Body of pancreas (tissue), 4 donors: ENCODE data around the gene MRPL9.

ENCODE experiments used
- CTCF ChIP-seq, 7 experiments: fragments of 450-650 bp in 4 of 7; fragments of 200-600 bp in 3 of 7; sonication (generic) in 3 of 7; IDR thresholded peaks; one replicate each; pipeline ENCODE4 v1.5.1; 2016 to 2019; ENCODE audit warnings: antibody characterized with exemption in 7 of 7
- POLR2A ChIP-seq, 3 donors: fragments of 450-650 bp; IDR thresholded peaks; one replicate each; pipeline ENCODE4 v1.6.1; 2016; ENCODE audit warnings: antibody characterized with exemption in 3 of 3, mild to moderate bottlenecking in 2 of 3

GRCh38 chr1:151711044-151711800 is 52.1 kb downstream of the MRPL9 start:
- no peak for TF ChIP-seq POLR2A (IDR thresholded peaks at IDR 0.05)
- TF ChIP-seq CTCF (IDR thresholded peaks at IDR 0.05): no peak
